ENCODE measurements around the gene PRDM9. TPM values are rescaled to one million over a fixed set of nuclear protein-coding genes. Genes with fewer than 3 reads are reported as not detected.

Gene PRDM9
- total and polyA plus RNA-seq, 2 donors (not counting 3 experiments of a cell fraction or from before 2014, with no cell fraction given) = not detected

DNA sequence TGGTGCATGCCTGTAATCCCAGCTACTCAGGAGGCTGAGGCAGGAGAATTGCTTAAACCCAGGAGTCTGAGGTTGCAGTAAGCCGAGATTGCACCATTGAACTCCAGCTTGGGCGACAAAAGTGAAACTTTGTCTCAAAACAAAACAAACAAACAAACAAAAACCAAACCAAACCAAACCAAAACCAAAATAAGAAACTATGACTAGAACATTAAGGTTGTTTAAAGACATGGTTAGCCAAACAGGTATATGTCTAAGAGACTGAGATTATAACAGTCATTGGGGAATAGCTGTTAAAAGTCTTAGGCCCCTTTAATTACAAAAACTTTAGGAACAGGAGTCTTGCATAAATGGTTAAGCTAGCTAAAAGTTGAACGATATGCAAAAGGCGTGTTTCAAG lies 63.6 kb downstream of the PRDM9 start:
- BruUV-seq (replicated peaks) = no TSS peak
- dilution Hi-C loops (cut with MboI; ENCODE audit: extremely low pct_ligation_motif_present, low sequenced_read_pairs) = no loop called here
- H3K9me1 ChIP-seq (replicated peaks; ENCODE audit: control insufficient read depth, extremely low read depth, insufficient read depth, low read length) = no peaks in the 10 kb centered on the region
- DNase-seq (ENCODE audit: low read depth, low spot score) (no peak), FAIRE-seq (no peak)
- TF ChIP-seq CTCF (IDR thresholded peaks at IDR 0.05; ENCODE audit: extremely low read depth in 1 of 2, insufficient read depth in 1 of 2, low read depth in 1 of 2, low read length in 2 of 2) (no peak), EZH2 (IDR thresholded peaks at IDR 0.05; ENCODE audit: borderline replicate concordance, low read depth, low read length, severe bottlenecking) (no peak), JUN (IDR thresholded peaks at IDR 0.05; ENCODE audit: borderline replicate concordance, insufficient read depth, insufficient read length, low read depth) (no peak), MAX (IDR thresholded peaks at IDR 0.05; ENCODE audit: insufficient read depth, insufficient read length) (no peak), POLR2AphosphoS5 (IDR thresholded peaks at IDR 0.05; ENCODE audit: insufficient read depth, low read depth, low read length) (no peak), FOS (IDR thresholded peaks at IDR 0.05; ENCODE audit: borderline replicate concordance, insufficient read depth, low read length) (no peak), POLR2A (IDR thresholded peaks at IDR 0.05; ENCODE audit: low read depth, low read length) (no peak), MYC (IDR thresholded peaks at IDR 0.05; ENCODE audit: low read depth, low read length) (no peak), GATA2 (IDR thresholded peaks at IDR 0.05; ENCODE audit: insufficient read depth, insufficient read length, low read depth, low read length) (no peak)
- no peak overlapping the region for H3K9ac ChIP-seq (replicated peaks; ENCODE audit: extremely low read depth, insufficient read depth, low read length)
- H3K27me3 ChIP-seq (ENCODE audit: control insufficient read depth in 2 of 2, insufficient read depth in 2 of 2, low read length in 2 of 2) = no peaks in the 10 kb centered on the region
- no peak overlapping the region for H3K4me2 ChIP-seq (ENCODE audit: insufficient read depth, low read length)
- CTCF ChIA-PET = no interaction called here
- no peaks in the 10 kb centered on the region for H3K9me3 ChIP-seq (replicated peaks; ENCODE audit: control insufficient read depth, insufficient read depth, low read length)
- H3K4me3 ChIP-seq (replicated peaks in 1 of 3; ENCODE audit: insufficient read depth in 1 of 3, low read depth in 1 of 3, low read length in 3 of 3) = no peak overlapping the region
- no peak overlapping the region for H2AFZ ChIP-seq (ENCODE audit: low read depth, low read length)
- H3K4me1 ChIP-seq (ENCODE audit: control insufficient read depth, extremely low read depth, insufficient read depth, low read length) = no peaks in the 10 kb centered on the region
- H3K36me3 ChIP-seq (ENCODE audit: control insufficient read depth in 2 of 2, extremely low read depth in 1 of 2, insufficient read depth in 2 of 2, low read length in 2 of 2) = no peaks in the 10 kb centered on the region
- H3K79me2 ChIP-seq (ENCODE audit: control insufficient read depth, insufficient read depth, low read length) = no peaks in the 10 kb centered on the region
- no peak overlapping the region for H3K27ac ChIP-seq (ENCODE audit: insufficient read depth, low read depth, low read length)
- H4K20me1 ChIP-seq (replicated peaks; ENCODE audit: control insufficient read depth, extremely low read depth, insufficient read depth, low read length) = no peaks in the 10 kb centered on the region
- intact Hi-C loops (cut with micrococcal nuclease) = no loop called here
- POLR2A ChIA-PET = no interaction called here
